Astrocyte (in vitro differentiated cells and primary cell): ENCODE results near the gene DNAJA1. TPM values are rescaled to one million over a fixed set of nuclear protein-coding genes. Genes with fewer than 3 reads are reported as not detected.

ENCODE experiments used
- DNase-seq: peaks from one replicate; pipeline ENCODE4 v3.0.0-alpha.2; 2010; ENCODE audit warnings: low read depth
- FAIRE-seq: peaks from 2 replicates; lab custom pipeline; 2011; peaks lifted over from hg19 to GRCh38; lab: Jason Lieb, UNC
- H2AFZ ChIP-seq: 2 replicates; pipeline ENCODE4 v1.6.0; 2012; ENCODE audit warnings: low read depth, low read length, inconsistent platforms
- H3K27ac ChIP-seq: 2 replicates; pipeline ENCODE4 v1.5.1; 2011; ENCODE audit warnings: low read depth, low read length, inconsistent platforms
- H3K27me3 ChIP-seq: 2 replicates; pipeline ENCODE4 v1.6.0; 2011; ENCODE audit warnings: low read length, inconsistent platforms; ENCODE audit not compliant: insufficient read depth
- H3K36me3 ChIP-seq: 2 replicates; pipeline ENCODE4 v1.5.1; 2011; ENCODE audit warnings: low read length, inconsistent platforms; ENCODE audit not compliant: insufficient read depth
- H3K4me1 ChIP-seq: 2 replicates; pipeline ENCODE4 v1.5.1; 2011; ENCODE audit warnings: low read length, inconsistent platforms; ENCODE audit not compliant: insufficient read depth
- H3K4me2 ChIP-seq: 2 replicates; pipeline ENCODE4 v1.6.0; 2012; ENCODE audit warnings: low read length, inconsistent platforms
- H3K4me3 ChIP-seq: 2 replicates; pipeline ENCODE4 v1.5.1; 2011; ENCODE audit warnings: low read depth, mild to moderate bottlenecking, low read length, inconsistent platforms; ENCODE audit not compliant: insufficient read depth
- H3K79me2 ChIP-seq: 2 replicates; pipeline ENCODE4 v1.6.0; 2012; ENCODE audit warnings: mild to moderate bottlenecking, low read length, inconsistent platforms; ENCODE audit not compliant: insufficient read depth
- H3K9ac ChIP-seq: 2 replicates; pipeline ENCODE4 v1.6.0; 2012; ENCODE audit warnings: mild to moderate bottlenecking, low read length, inconsistent platforms
- H3K9me3 ChIP-seq: 2 replicates; pipeline ENCODE4 v1.5.1; 2012; ENCODE audit warnings: low read depth, mild to moderate bottlenecking, low read length, inconsistent platforms; ENCODE audit not compliant: insufficient read depth
- H4K20me1 ChIP-seq: 2 replicates; pipeline ENCODE4 v1.6.0; 2012; ENCODE audit warnings: low read length, inconsistent platforms; ENCODE audit not compliant: insufficient read depth
- H3K27ac Mint-ChIP-seq: one replicate; pipeline ENCODE4 v1.8.0; 2021; ENCODE audit warnings: mild to moderate bottlenecking, mixed read lengths; ENCODE audit not compliant: unreplicated experiment
- H3K27me3 Mint-ChIP-seq: one replicate; pipeline ENCODE4 v1.8.0; 2021; ENCODE audit warnings: low read depth, mixed read lengths; ENCODE audit not compliant: unreplicated experiment
- H3K36me3 Mint-ChIP-seq: one replicate; pipeline ENCODE4 v1.8.0; 2021; ENCODE audit warnings: low read depth, mixed read lengths; ENCODE audit not compliant: unreplicated experiment
- H3K4me1 Mint-ChIP-seq: one replicate; pipeline ENCODE4 v1.8.0; 2021; ENCODE audit warnings: low read depth, mixed read lengths; ENCODE audit not compliant: unreplicated experiment
- H3K4me3 Mint-ChIP-seq: one replicate; pipeline ENCODE4 v1.8.0; 2021; ENCODE audit warnings: mild to moderate bottlenecking, moderate library complexity, mixed read lengths; ENCODE audit not compliant: unreplicated experiment
- H3K9me3 Mint-ChIP-seq: one replicate; pipeline ENCODE4 v1.8.0; 2021; ENCODE audit warnings: mild to moderate bottlenecking, mixed read lengths; ENCODE audit not compliant: unreplicated experiment
- CTCF ChIP-seq: IDR thresholded peaks from 2 replicates; pipeline ENCODE4 v1.5.1; 2011; ENCODE audit warnings: low read depth, mild to moderate bottlenecking, inconsistent platforms, low read length, moderate library complexity; ENCODE audit not compliant: insufficient read depth
- EZH2 ChIP-seq: IDR thresholded peaks from 2 replicates; pipeline ENCODE4 v1.6.1; 2012; ENCODE audit warnings: mild to moderate bottlenecking, low read length, inconsistent platforms; ENCODE audit not compliant: insufficient read depth
- total RNA-seq: library from RNA; stranded (reverse); gene quantifications from 2 replicates; pipeline ENCODE4 v1.2.1, GENCODE V29; 2021

DNAJA1 gene
- total RNA-seq, 1 donor from 2014 or later, result 277 TPM

- DNase-seq (peak; percentile 79), FAIRE-seq (peak; percentile 50)
- H3K4me2 ChIP-seq, result peak overlapping the region; percentile 82
These were observed 56.2 kb downstream of the DNAJA1 start for GRCh38 chr9:33081128-33081851.

DNA sequence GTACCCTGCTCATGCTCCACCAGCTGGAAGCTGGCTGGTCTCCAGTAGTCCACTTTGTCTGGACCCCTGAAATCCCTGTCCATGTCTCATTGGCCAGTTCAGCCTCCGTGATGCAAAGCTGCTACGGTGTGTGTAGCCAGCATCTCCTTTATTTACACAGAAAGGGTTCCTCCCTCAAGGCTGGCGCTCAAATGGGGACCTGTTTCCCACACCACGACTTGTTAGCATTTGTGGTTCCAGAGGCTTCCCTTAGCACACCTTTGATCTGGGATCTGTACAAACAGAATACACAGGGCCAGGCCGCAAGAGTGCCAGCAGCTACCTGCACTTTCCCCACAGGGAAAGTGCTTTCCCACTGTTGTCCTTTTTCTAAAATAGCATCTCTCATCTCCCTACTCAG is 57.1 kb downstream of the DNAJA1 start:
- H3K27ac Mint-ChIP-seq, result no peak overlapping the region
- no peak for DNase-seq
- TF ChIP-seq EZH2, result no peak
- TF ChIP-seq CTCF, result no peak
- Histone ChIP-seq H3K79me2 (no peaks in the 10 kb centered on the region), H2AFZ (no peak overlapping the region), H3K9ac (no peak overlapping the region), H3K27ac (no peak overlapping the region), H3K4me3 (no peak overlapping the region), H3K27me3 (no peaks in the 10 kb centered on the region), H3K36me3 (no peaks in the 10 kb centered on the region), H3K4me2 (no peak overlapping the region), H3K4me1 (peaks cover 4% of the 10 kb centered on the region), H3K9me3 (no peaks in the 10 kb centered on the region), H4K20me1 (no peaks in the 10 kb centered on the region)
- no peaks in the 10 kb centered on the region for H3K4me1 Mint-ChIP-seq
- H3K9me3 Mint-ChIP-seq, result peaks cover 1% of the 10 kb centered on the region
- peaks cover 3% of the 10 kb centered on the region for H3K27me3 Mint-ChIP-seq
- H3K36me3 Mint-ChIP-seq, result peaks cover 2% of the 10 kb centered on the region
- H3K4me3 Mint-ChIP-seq, result no peak overlapping the region
- FAIRE-seq, result no peak

More at GRCh38 chr9:33081128-33081851, 56.2 kb downstream of the DNAJA1 start:
- Histone ChIP-seq H3K9ac (peak overlapping the region; percentile 68), H3K27ac (no peak overlapping the region), H3K79me2 (peaks cover 3% of the 10 kb centered on the region), H3K27me3 (no peaks in the 10 kb centered on the region), H3K4me3 (peak overlapping the region; percentile 37), H4K20me1 (no peaks in the 10 kb centered on the region), H3K36me3 (no peaks in the 10 kb centered on the region), H2AFZ (peak overlapping the region; percentile 53), H3K4me1 (peaks cover 4% of the 10 kb centered on the region), H3K9me3 (no peaks in the 10 kb centered on the region)
- Mint-ChIP-seq H3K9me3 (peaks cover 1% of the 10 kb centered on the region), H3K36me3 (peaks cover 2% of the 10 kb centered on the region), H3K4me1 (no peaks in the 10 kb centered on the region), H3K4me3 (no peak overlapping the region), H3K27ac (no peak overlapping the region), H3K27me3 (peaks cover 3% of the 10 kb centered on the region)
- TF ChIP-seq EZH2 (no peak), CTCF (peak; percentile 84)
